ENCODE data around the gene EPYC.

The EPYC gene

GRCh38 chr12:90969346-90969745, 35.4 kb downstream of the EPYC start:
- no peak overlapping the region for H3K4me3 ChIP-seq (ENCODE audit: low read depth, low read length)
- H3K9me3 ChIP-seq (ENCODE audit: control insufficient read depth, insufficient read depth, low read depth, low read length): no peaks in the 10 kb centered on the region
- H3K36me3 ChIP-seq (ENCODE audit: control insufficient read depth in 2 of 2, insufficient read depth in 1 of 2, low read length in 2 of 2): no peaks in the 10 kb centered on the region
- POLR2A ChIA-PET: interaction anchor here (0.6 kb wide), 1 partner anchor 142 kb away, joined by 3 read pairs; the partner anchor contains the start of gene LUM
- TF ChIP-seq ZNF324 (tag by site-specific recombination; IDR thresholded peaks at IDR 0.05) (no peak), KLF16 (tag by site-specific recombination; IDR thresholded peaks at IDR 0.05) (no peak), TRIM28 (IDR thresholded peaks at IDR 0.05; ENCODE audit: borderline replicate concordance, low read length) (no peak), OSR2 (tag by site-specific recombination; IDR thresholded peaks at IDR 0.05) (no peak), ZBTB6 (tag by site-specific recombination; IDR thresholded peaks at IDR 0.05) (no peak), ZNF146 (tag by site-specific recombination; IDR thresholded peaks at IDR 0.05) (no peak), ZNF830 (tag by site-specific recombination; IDR thresholded peaks at IDR 0.05; ENCODE audit: low read depth) (no peak), ZNF585B (tag by site-specific recombination; IDR thresholded peaks at IDR 0.05) (no peak), GLI2 (tag by site-specific recombination; IDR thresholded peaks at IDR 0.05; ENCODE audit: borderline replicate concordance, low read depth) (no peak)
- TF ChIP-seq, protein P1, sequence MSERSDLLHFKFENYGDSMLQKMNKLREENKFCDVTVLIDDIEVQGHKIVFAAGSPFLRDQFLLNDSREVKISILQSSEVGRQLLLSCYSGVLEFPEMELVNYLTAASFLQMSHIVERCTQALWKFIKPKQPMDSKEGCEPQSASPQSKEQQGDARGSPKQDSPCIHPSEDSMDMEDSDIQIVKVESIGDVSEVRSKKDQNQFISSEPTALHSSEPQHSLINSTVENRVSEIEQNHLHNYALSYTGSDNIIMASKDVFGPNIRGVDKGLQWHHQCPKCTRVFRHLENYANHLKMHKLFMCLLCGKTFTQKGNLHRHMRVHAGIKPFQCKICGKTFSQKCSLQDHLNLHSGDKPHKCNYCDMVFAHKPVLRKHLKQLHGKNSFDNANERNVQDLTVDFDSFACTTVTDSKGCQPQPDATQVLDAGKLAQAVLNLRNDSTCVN (tag by site-specific recombination; optimal IDR thresholded peaks at IDR 0.05): no peak
- TF ChIP-seq, protein P2, sequence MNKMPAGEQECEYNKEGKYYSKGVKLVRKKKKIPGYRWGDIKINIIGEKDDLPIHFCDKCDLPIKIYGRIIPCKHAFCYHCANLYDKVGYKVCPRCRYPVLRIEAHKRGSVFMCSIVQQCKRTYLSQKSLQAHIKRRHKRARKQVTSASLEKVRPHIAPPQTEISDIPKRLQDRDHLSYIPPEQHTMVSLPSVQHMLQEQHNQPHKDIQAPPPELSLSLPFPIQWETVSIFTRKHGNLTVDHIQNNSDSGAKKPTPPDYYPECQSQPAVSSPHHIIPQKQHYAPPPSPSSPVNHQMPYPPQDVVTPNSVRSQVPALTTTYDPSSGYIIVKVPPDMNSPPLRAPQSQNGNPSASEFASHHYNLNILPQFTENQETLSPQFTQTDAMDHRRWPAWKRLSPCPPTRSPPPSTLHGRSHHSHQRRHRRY (tag by site-specific recombination; IDR thresholded peaks at IDR 0.05): no peak
- TF ChIP-seq, protein P3, sequence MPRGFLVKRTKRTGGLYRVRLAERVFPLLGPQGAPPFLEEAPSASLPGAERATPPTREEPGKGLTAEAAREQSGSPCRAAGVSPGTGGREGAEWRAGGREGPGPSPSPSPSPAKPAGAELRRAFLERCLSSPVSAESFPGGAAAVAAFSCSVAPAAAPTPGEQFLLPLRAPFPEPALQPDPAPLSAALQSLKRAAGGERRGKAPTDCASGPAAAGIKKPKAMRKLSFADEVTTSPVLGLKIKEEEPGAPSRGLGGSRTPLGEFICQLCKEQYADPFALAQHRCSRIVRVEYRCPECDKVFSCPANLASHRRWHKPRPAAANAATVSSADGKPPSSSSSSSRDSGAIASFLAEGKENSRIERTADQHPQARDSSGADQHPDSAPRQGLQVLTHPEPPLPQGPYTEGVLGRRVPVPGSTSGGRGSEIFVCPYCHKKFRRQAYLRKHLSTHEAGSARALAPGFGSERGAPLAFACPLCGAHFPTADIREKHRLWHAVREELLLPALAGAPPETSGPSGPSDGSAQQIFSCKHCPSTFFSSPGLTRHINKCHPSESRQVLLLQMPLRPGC (tag by site-specific recombination; IDR thresholded peaks at IDR 0.05): no peak
- TF ChIP-seq, protein P4, sequence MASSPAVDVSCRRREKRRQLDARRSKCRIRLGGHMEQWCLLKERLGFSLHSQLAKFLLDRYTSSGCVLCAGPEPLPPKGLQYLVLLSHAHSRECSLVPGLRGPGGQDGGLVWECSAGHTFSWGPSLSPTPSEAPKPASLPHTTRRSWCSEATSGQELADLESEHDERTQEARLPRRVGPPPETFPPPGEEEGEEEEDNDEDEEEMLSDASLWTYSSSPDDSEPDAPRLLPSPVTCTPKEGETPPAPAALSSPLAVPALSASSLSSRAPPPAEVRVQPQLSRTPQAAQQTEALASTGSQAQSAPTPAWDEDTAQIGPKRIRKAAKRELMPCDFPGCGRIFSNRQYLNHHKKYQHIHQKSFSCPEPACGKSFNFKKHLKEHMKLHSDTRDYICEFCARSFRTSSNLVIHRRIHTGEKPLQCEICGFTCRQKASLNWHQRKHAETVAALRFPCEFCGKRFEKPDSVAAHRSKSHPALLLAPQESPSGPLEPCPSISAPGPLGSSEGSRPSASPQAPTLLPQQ (tag by site-specific recombination; IDR thresholded peaks at IDR 0.05): no peak
- no peaks in the 10 kb centered on the region for H3K4me1 ChIP-seq (ENCODE audit: control insufficient read depth, insufficient read depth, low read length)
- CTCF ChIA-PET: interaction anchor here (0.7 to 1.4 kb wide), 5 partner anchors 9 to 386 kb away, joined by 3 to 5 read pairs (median 3); no protein-coding TSS in a partner anchor
- no peak overlapping the region for H3K27ac ChIP-seq (ENCODE audit: extremely low read depth, low read depth, low read length)

- Histone ChIP-seq H3K36me3 (ENCODE audit: control insufficient read depth in 2 of 2, insufficient read depth in 1 of 2, low read length in 2 of 2) (no peaks in the 10 kb centered on the region), H3K4me1 (ENCODE audit: control insufficient read depth, insufficient read depth, low read length) (no peaks in the 10 kb centered on the region), H3K27ac (ENCODE audit: extremely low read depth, low read depth, low read length) (no peak overlapping the region), H3K9me3 (ENCODE audit: control insufficient read depth, insufficient read depth, low read depth, low read length) (no peaks in the 10 kb centered on the region), H3K4me3 (ENCODE audit: low read depth, low read length) (no peak overlapping the region)
- ChIA-PET CTCF (interaction anchor here (0.6 kb wide), 1 partner anchor 1971 kb away, joined by 3 read pairs; no protein-coding TSS in a partner anchor), POLR2A (no interaction called here)
- no peak for TF ChIP-seq ZNF433 (tag by site-specific recombination; IDR thresholded peaks at IDR 0.05; ENCODE audit: low read depth)
- no peak for TF ChIP-seq ZNF560 (tag by site-specific recombination; IDR thresholded peaks at IDR 0.05; ENCODE audit: borderline replicate concordance)
- no peak for TF ChIP-seq ZBTB7A (tag by site-specific recombination; IDR thresholded peaks at IDR 0.05; ENCODE audit: low read depth)
- no peak for TF ChIP-seq ZNF571 (tag by site-specific recombination; IDR thresholded peaks at IDR 0.05)
- no peak for TF ChIP-seq ZNF248 (tag by site-specific recombination; IDR thresholded peaks at IDR 0.05)
- TF ChIP-seq KLF8 (tag by site-specific recombination; IDR thresholded peaks at IDR 0.05): no peak
- TF ChIP-seq ZNF146 (tag by site-specific recombination; IDR thresholded peaks at IDR 0.05): no peak
- no peak for TF ChIP-seq ZNF184 (tag by site-specific recombination; IDR thresholded peaks at IDR 0.05)
- no peak for TF ChIP-seq ZNF521 (tag by site-specific recombination; IDR thresholded peaks at IDR 0.05)
- no peak for TF ChIP-seq ZNF707 (tag by site-specific recombination; IDR thresholded peaks at IDR 0.05)
- no peak for TF ChIP-seq SALL2 (tag by site-specific recombination; IDR thresholded peaks at IDR 0.05; ENCODE audit: borderline replicate concordance)
- TF ChIP-seq, protein P5, sequence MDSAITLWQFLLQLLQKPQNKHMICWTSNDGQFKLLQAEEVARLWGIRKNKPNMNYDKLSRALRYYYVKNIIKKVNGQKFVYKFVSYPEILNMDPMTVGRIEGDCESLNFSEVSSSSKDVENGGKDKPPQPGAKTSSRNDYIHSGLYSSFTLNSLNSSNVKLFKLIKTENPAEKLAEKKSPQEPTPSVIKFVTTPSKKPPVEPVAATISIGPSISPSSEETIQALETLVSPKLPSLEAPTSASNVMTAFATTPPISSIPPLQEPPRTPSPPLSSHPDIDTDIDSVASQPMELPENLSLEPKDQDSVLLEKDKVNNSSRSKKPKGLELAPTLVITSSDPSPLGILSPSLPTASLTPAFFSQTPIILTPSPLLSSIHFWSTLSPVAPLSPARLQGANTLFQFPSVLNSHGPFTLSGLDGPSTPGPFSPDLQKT (IDR thresholded peaks at IDR 0.05; ENCODE audit: borderline replicate concordance, low read depth, low read length): no peak
- TF ChIP-seq ZNF580 (tag by site-specific recombination; IDR thresholded peaks at IDR 0.05): no peak
- TF ChIP-seq ZEB2 (tag by site-specific recombination; IDR thresholded peaks at IDR 0.05): no peak
- no peak for TF ChIP-seq ZNF19 (tag by site-specific recombination; IDR thresholded peaks at IDR 0.05; ENCODE audit: low read depth)
- no peak for TF ChIP-seq ZXDB (tag by site-specific recombination; IDR thresholded peaks at IDR 0.05)
- no peak for TF ChIP-seq ZNF610 (tag by site-specific recombination; IDR thresholded peaks at IDR 0.05; ENCODE audit: borderline replicate concordance)
Observed at GRCh38 chr12:90965204-90965603, 39.6 kb downstream of the EPYC start.

Data from HEK293 (cell line).